Measurements from ENCODE around the gene CCR4. TPM values are rescaled to one million over a fixed set of nuclear protein-coding genes. Genes with fewer than 3 reads are reported as not detected.

CCR4 gene
- total and polyA plus RNA-seq, 4 donors: 0.04 to 2.9 (median 0.87) TPM

- WGBS, 2 donors: 93 to 97% methylated on average over 4 of the region's 4 CpGs
- H3K4me3 ChIP-seq: no peak overlapping the region
- TF ChIP-seq, protein P1, sequence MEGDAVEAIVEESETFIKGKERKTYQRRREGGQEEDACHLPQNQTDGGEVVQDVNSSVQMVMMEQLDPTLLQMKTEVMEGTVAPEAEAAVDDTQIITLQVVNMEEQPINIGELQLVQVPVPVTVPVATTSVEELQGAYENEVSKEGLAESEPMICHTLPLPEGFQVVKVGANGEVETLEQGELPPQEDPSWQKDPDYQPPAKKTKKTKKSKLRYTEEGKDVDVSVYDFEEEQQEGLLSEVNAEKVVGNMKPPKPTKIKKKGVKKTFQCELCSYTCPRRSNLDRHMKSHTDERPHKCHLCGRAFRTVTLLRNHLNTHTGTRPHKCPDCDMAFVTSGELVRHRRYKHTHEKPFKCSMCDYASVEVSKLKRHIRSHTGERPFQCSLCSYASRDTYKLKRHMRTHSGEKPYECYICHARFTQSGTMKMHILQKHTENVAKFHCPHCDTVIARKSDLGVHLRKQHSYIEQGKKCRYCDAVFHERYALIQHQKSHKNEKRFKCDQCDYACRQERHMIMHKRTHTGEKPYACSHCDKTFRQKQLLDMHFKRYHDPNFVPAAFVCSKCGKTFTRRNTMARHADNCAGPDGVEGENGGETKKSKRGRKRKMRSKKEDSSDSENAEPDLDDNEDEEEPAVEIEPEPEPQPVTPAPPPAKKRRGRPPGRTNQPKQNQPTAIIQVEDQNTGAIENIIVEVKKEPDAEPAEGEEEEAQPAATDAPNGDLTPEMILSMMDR (IDR thresholded peaks at IDR 0.05; ENCODE audit: control extremely low read depth, extremely low read depth): no peak
- H3K27me3 ChIP-seq (ENCODE audit: control insufficient read depth in 3 of 3, insufficient read depth in 3 of 3, low read length in 2 of 3): no peaks in the 10 kb centered on the region
- no peak overlapping the region for H3K27ac ChIP-seq (ENCODE audit: low read depth in 1 of 2, low read length in 1 of 2)
- H3K36me3 ChIP-seq (ENCODE audit: control insufficient read depth in 4 of 4, insufficient read depth in 4 of 4, low read length in 4 of 4): peaks cover 0 to 18% (median 5%) of the 10 kb centered on the region in 4 donors
- ATAC-seq (ENCODE audit: insufficient read depth, low FRiP score) (no peak), DNase-seq (no peak)
- peaks cover 0 to 2% (median 0%) of the 10 kb centered on the region in 4 donors for H3K9me3 ChIP-seq (ENCODE audit: control insufficient read depth in 4 of 4, insufficient read depth in 3 of 4, low read length in 3 of 4)
- peaks cover 0 to 2% (median 0%) of the 10 kb centered on the region in 5 donors for H3K4me1 ChIP-seq (ENCODE audit: control insufficient read depth in 5 of 5, insufficient read depth in 5 of 5, low read length in 5 of 5)
- H3K9ac ChIP-seq (ENCODE audit: insufficient read depth in 1 of 2, low read length in 2 of 2): no peak overlapping the region
Measured at GRCh38 chr3:33003308-33003707, 51.9 kb downstream of the CCR4 start.

DNA sequence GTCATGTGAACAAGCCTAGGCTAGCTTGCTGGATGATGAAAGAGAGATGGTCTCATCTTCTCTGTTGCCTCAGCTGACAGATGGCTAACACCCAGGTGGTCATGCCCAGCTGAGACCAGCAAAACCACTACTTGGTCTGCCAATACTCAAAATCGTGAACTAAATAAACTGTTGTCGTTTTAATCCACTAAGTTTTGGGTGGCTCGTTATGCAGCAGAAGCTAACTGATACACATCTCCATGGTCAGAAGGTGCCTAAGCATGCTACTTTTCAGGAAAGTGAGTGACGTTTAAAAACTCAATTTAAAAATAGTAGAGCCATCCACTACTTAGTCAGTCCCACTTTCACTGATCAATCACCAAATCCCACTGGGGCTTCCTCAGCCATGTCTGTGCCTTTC is 52.8 kb downstream of the CCR4 start:
- H3K4me1 ChIP-seq (ENCODE audit: control insufficient read depth in 5 of 5, insufficient read depth in 5 of 5, low read length in 5 of 5): peaks cover 0 to 4% (median 0%) of the 10 kb centered on the region in 5 donors
- H3K27me3 ChIP-seq (ENCODE audit: control insufficient read depth in 3 of 3, insufficient read depth in 3 of 3, low read length in 2 of 3): no peaks in the 10 kb centered on the region
- H3K36me3 ChIP-seq (ENCODE audit: control insufficient read depth in 4 of 4, insufficient read depth in 4 of 4, low read length in 4 of 4): peaks cover 0 to 14% (median 5%) of the 10 kb centered on the region in 4 donors
- H3K27ac ChIP-seq (ENCODE audit: low read depth in 1 of 2, low read length in 1 of 2): no peak overlapping the region
- TF ChIP-seq, protein P1 (IDR thresholded peaks at IDR 0.05; ENCODE audit: control extremely low read depth, extremely low read depth): no peak
- H3K9me3 ChIP-seq (ENCODE audit: control insufficient read depth in 4 of 4, insufficient read depth in 3 of 4, low read length in 3 of 4): peaks cover 0 to 2% (median 0%) of the 10 kb centered on the region in 4 donors
- no peak overlapping the region for H3K9ac ChIP-seq (ENCODE audit: insufficient read depth in 1 of 2, low read length in 2 of 2)
- ATAC-seq (ENCODE audit: insufficient read depth, low FRiP score): no peak
- 98 to 99% methylated on average over 4 of the region's 4 CpGs for WGBS, 2 donors
- H3K4me3 ChIP-seq: no peak overlapping the region
- no peak for DNase-seq

GRCh38 chr3:33004961-33005360 is 53.5 kb downstream of the CCR4 start:
- TF ChIP-seq, protein P1 (IDR thresholded peaks at IDR 0.05; ENCODE audit: control extremely low read depth, extremely low read depth): no peak
- no peak overlapping the region for H3K27ac ChIP-seq (ENCODE audit: low read depth in 1 of 2, low read length in 1 of 2)
- DNase-seq (no peak), ATAC-seq (ENCODE audit: insufficient read depth, low FRiP score) (no peak)
- peaks cover 0 to 2% (median 0%) of the 10 kb centered on the region in 4 donors for H3K9me3 ChIP-seq (ENCODE audit: control insufficient read depth in 4 of 4, insufficient read depth in 3 of 4, low read length in 3 of 4)
- 97 to 98% methylated on average over 2 of the region's 2 CpGs for WGBS, 2 donors
- H3K36me3 ChIP-seq (ENCODE audit: control insufficient read depth in 4 of 4, insufficient read depth in 4 of 4, low read length in 4 of 4): peaks cover 3 to 11% (median 6%) of the 10 kb centered on the region in 4 donors
- no peaks in the 10 kb centered on the region for H3K27me3 ChIP-seq (ENCODE audit: control insufficient read depth in 3 of 3, insufficient read depth in 3 of 3, low read length in 2 of 3)
- H3K4me3 ChIP-seq: no peak overlapping the region
- peaks cover 0 to 4% (median 0%) of the 10 kb centered on the region in 5 donors for H3K4me1 ChIP-seq (ENCODE audit: control insufficient read depth in 5 of 5, insufficient read depth in 5 of 5, low read length in 5 of 5)
- no peak overlapping the region for H3K9ac ChIP-seq (ENCODE audit: insufficient read depth in 1 of 2, low read length in 2 of 2)

Other genes starting within 250 kb of the CCR4 start
- 1 to 10 TPM; 2.9 to 9.9 TPM for gene TRIM71, start 133.6 kb upstream of the CCR4 start, total RNA-seq
- 1 to 10 TPM in 1 of 2 donors, under 1 TPM in 1; 0.45 to 1.1 TPM for gene TRIM71, start 133.6 kb upstream of the CCR4 start, polyA plus RNA-seq
- gene GLB1, start 145.5 kb downstream of the CCR4 start, total RNA-seq: 10 to 100 TPM; 38.6 to 89.8 TPM
- gene GLB1, start 145.5 kb downstream of the CCR4 start, polyA plus RNA-seq: 10 to 100 TPM; 13.9 to 47.3 TPM
- gene TMPPE, start 145.5 kb downstream of the CCR4 start, total RNA-seq: 10 to 100 TPM in 1 of 2 donors, 1 to 10 TPM in 1; 8.4 to 16.5 TPM
- 1 to 10 TPM; 1.4 to 2.1 TPM for gene TMPPE, start 145.5 kb downstream of the CCR4 start, polyA plus RNA-seq
- 100 to 1,000 TPM; 180 to 233 TPM for gene CRTAP, start 162.4 kb downstream of the CCR4 start, total RNA-seq
- 100 to 1,000 TPM in 1 of 2 donors, 10 to 100 TPM in 1; 78.4 to 105 TPM for gene CRTAP, start 162.4 kb downstream of the CCR4 start, polyA plus RNA-seq